HG03139 (cell line): ENCODE measurements around the gene ZNF345.

ENCODE experiments used
- ATAC-seq: cut with Tn5 transposase; IDR thresholded peaks from one replicate; pipeline ENCODE4 v1.9.1; 2021; ENCODE audit not compliant: unreplicated experiment

Gene ZNF345

DNA sequence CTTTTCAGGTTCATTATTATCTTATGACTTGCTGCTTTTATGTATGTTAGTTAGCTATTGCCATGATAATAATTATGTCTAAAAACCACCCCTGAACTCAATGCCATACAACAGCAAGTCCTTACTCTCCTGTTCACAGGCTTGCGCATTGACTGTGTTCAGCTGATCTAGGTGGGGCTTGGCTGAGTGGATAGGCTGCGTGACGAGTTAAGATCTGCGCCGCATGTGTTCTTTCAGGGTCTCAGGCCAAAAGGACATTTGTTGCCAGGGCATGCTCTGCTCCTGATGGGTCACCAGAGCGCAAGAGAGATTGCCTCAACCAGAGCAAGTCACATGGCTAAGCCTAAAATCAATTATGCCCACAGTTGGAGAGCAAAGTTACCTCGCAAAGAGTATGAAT is 66.3 kb downstream of the ZNF345 start:
- no peak for ATAC-seq

GRCh38 chr19:36918090-36918489 is 67.4 kb downstream of the ZNF345 start:
- ATAC-seq = no peak
